IPS-18a (cell line): ENCODE measurements around the gene BTG2.

Source experiments
- H3K27ac ChIP-seq: one replicate; pipeline ENCODE4 v1.5.1; 2013; ENCODE audit warnings: low read length
- H3K27me3 ChIP-seq: one replicate; pipeline ENCODE4 v1.6.1; 2013; ENCODE audit warnings: mild to moderate bottlenecking, low read length; ENCODE audit not compliant: control insufficient read depth, insufficient read depth
- H3K36me3 ChIP-seq: one replicate; pipeline ENCODE4 v1.6.1; 2013; ENCODE audit warnings: low read depth, low read length; ENCODE audit not compliant: control insufficient read depth
- H3K4me1 ChIP-seq: one replicate; pipeline ENCODE4 v1.6.1; 2013; ENCODE audit warnings: low read depth, low read length; ENCODE audit not compliant: control insufficient read depth
- H3K4me3 ChIP-seq: one replicate; pipeline ENCODE4 v1.5.1; 2013; ENCODE audit warnings: low read length
- H3K9ac ChIP-seq: one replicate; pipeline ENCODE4 v1.6.1; 2013; ENCODE audit warnings: mild to moderate bottlenecking, low read length, moderate library complexity
- H3K9me3 ChIP-seq: one replicate; pipeline ENCODE4 v1.6.1; 2013; ENCODE audit warnings: low read depth, low read length; ENCODE audit not compliant: control insufficient read depth

BTG2 gene

DNA sequence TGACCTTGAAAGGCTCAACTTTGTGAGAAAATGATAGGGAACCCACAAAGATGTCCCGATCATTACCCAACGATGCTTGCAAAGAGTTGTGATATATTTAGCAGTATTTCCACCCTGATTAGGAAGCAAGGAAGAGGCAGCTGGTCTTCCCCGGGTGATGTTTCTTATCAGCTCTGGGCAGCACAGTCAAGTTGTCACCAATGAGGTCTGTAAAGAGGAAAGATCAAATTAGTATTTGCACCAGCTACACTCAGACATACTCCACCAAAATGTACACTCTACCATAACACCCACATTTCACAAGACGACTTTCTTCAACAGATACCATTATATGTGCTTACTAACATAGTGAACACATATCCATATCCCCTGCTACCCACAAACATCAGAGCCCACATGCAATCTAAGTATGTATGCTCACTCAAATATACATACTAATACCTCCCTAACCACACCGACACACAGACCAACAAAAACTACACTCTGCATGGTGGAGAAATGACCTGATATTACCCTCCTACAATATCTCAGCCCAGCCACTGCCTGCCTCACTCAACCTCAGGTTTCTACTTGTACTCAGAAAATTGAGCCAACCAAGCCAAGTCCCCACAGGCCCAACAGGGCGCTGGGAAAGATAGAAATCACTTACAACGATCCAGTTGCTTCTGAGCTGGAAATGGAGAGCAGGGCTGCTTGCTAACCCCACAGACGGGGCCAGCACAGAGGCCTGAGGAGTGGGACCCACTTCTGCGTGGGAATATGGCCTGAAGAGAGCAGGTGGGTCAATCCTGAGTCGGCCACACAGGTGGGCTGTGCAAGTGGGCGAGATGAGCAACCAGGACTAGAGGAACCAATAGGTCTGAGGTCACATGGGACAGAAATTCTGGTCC lies 4.6 kb upstream of the BTG2 start:
- Histone ChIP-seq H3K36me3 (no peaks in the 10 kb centered on the region), H3K4me3 (no peak overlapping the region), H3K27me3 (peaks cover 48% of the 10 kb centered on the region), H3K9me3 (no peaks in the 10 kb centered on the region), H3K4me1 (peaks cover 5% of the 10 kb centered on the region), H3K27ac (no peak overlapping the region), H3K9ac (no peak overlapping the region)

GRCh38 chr1:203301331-203301668 lies 4.0 kb upstream of the BTG2 start:
- Histone ChIP-seq H3K9ac (no peak overlapping the region), H3K27me3 (peaks cover 54% of the 10 kb centered on the region), H3K36me3 (no peaks in the 10 kb centered on the region), H3K4me1 (peaks cover 9% of the 10 kb centered on the region), H3K27ac (no peak overlapping the region), H3K9me3 (no peaks in the 10 kb centered on the region), H3K4me3 (no peak overlapping the region)

- H3K4me3 ChIP-seq, result no peak overlapping the region
- H3K27ac ChIP-seq, result no peak overlapping the region
- H3K9me3 ChIP-seq, result no peaks in the 10 kb centered on the region
- no peaks in the 10 kb centered on the region for H3K36me3 ChIP-seq
- H3K9ac ChIP-seq, result no peak overlapping the region
- H3K4me1 ChIP-seq, result peaks cover 19% of the 10 kb centered on the region
- H3K27me3 ChIP-seq, result peaks cover 66% of the 10 kb centered on the region
These were observed 2.9 kb upstream of the BTG2 start for GRCh38 chr1:203302456-203302855.

GRCh38 chr1:203302894-203303293 lies 2.4 kb upstream of the BTG2 start:
- Histone ChIP-seq H3K9ac (no peak overlapping the region), H3K27ac (no peak overlapping the region), H3K9me3 (no peaks in the 10 kb centered on the region), H3K4me1 (peaks cover 24% of the 10 kb centered on the region), H3K4me3 (no peak overlapping the region), H3K27me3 (peaks cover 70% of the 10 kb centered on the region), H3K36me3 (no peaks in the 10 kb centered on the region)

- peaks cover 86% of the 10 kb centered on the region for H3K27me3 ChIP-seq
- H3K9ac ChIP-seq, result peak overlapping the region; percentile 63
- no peaks in the 10 kb centered on the region for H3K9me3 ChIP-seq
- H3K27ac ChIP-seq, result no peak overlapping the region
- H3K4me1 ChIP-seq, result peaks cover 37% of the 10 kb centered on the region
- peak overlapping the region; percentile 60 for H3K4me3 ChIP-seq
- H3K36me3 ChIP-seq, result no peaks in the 10 kb centered on the region
These were observed 864 bp upstream of the BTG2 start for GRCh38 chr1:203304391-203304918.

GRCh38 chr1:203305809-203306088 lies 430 bp downstream of the BTG2 start:
- Histone ChIP-seq H3K4me1 (peaks cover 37% of the 10 kb centered on the region), H3K27ac (no peak overlapping the region), H3K36me3 (no peaks in the 10 kb centered on the region), H3K4me3 (peak overlapping the region; percentile 73), H3K27me3 (peaks cover 91% of the 10 kb centered on the region), H3K9ac (peak overlapping the region; percentile 63), H3K9me3 (no peaks in the 10 kb centered on the region)

GRCh38 chr1:203306089-203306964 lies 1.0 kb downstream of the BTG2 start:
- no peaks in the 10 kb centered on the region for H3K36me3 ChIP-seq
- H3K4me1 ChIP-seq, result peaks cover 37% of the 10 kb centered on the region
- peak overlapping the region; percentile 63 for H3K9ac ChIP-seq
- H3K9me3 ChIP-seq, result no peaks in the 10 kb centered on the region
- peaks cover 91% of the 10 kb centered on the region for H3K27me3 ChIP-seq
- peak overlapping the region; percentile 73 for H3K4me3 ChIP-seq
- no peak overlapping the region for H3K27ac ChIP-seq

GRCh38 chr1:203306965-203307541 lies 1.7 kb downstream of the BTG2 start:
- H3K4me3 ChIP-seq, result peak overlapping the region; percentile 73
- no peak overlapping the region for H3K9ac ChIP-seq
- H3K27me3 ChIP-seq, result peaks cover 97% of the 10 kb centered on the region
- H3K9me3 ChIP-seq, result no peaks in the 10 kb centered on the region
- peaks cover 37% of the 10 kb centered on the region for H3K4me1 ChIP-seq
- no peak overlapping the region for H3K27ac ChIP-seq
- no peaks in the 10 kb centered on the region for H3K36me3 ChIP-seq

DNA sequence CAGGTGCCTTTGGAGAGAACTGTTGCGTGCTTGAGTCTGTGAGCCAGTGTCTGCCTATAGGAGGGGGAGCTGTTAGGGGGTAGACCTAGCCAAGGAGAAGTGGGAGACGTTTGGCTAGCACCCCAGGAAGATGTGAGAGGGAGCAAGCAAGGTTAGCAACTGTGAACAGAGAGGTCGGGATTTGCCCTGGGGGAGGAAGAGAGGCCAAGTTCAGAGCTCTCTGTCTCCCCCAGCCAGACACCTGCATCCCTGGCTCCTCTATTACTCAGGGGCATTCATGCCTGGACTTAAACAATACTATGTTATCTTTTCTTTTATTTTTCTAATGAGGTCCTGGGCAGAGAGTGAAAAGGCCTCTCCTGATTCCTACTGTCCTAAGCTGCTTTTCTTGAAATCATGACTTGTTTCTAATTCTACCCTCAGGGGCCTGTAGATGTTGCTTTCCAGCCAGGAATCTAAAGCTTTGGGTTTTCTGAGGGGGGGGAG lies 2.4 kb downstream of the BTG2 start:
- Histone ChIP-seq H3K4me1 (peaks cover 37% of the 10 kb centered on the region), H3K27me3 (peaks cover 91% of the 10 kb centered on the region), H3K9me3 (no peaks in the 10 kb centered on the region), H3K4me3 (peak overlapping the region; percentile 48), H3K36me3 (no peaks in the 10 kb centered on the region), H3K27ac (no peak overlapping the region), H3K9ac (no peak overlapping the region)

DNA sequence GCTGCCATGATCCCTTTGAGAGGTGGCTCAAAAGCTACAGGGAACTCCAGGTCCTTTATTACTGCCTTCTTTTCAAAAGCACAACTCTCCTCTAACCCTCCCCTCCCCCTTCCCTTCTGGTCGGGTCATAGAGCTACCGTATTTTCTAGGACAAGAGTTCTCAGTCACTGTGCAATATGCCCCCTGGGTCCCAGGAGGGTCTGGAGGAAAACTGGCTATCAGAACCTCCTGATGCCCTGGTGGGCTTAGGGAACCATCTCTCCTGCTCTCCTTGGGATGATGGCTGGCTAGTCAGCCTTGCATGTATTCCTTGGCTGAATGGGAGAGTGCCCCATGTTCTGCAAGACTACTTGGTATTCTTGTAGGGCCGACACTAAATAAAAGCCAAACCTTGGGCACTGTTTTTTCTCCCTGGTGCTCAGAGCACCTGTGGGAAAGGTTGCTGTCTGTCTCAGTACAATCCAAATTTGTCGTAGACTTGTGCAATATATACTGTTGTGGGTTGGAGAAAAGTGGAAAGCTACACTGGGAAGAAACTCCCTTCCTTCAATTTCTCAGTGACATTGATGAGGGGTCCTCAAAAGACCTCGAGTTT lies 3.1 kb downstream of the BTG2 start:
- no peaks in the 10 kb centered on the region for H3K36me3 ChIP-seq

DNA sequence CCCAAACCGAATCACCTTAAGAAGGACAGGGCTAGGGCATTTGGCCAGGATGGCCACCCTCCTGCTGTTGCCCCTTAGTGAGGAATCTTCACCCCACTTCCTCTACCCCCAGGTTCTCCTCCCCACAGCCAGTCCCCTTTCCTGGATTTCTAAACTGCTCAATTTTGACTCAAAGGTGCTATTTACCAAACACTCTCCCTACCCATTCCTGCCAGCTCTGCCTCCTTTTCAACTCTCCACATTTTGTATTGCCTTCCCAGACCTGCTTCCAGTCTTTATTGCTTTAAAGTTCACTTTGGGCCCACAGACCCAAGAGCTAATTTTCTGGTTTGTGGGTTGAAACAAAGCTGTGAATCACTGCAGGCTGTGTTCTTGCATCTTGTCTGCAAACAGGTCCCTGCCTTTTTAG lies 3.6 kb downstream of the BTG2 start:
- H3K4me1 ChIP-seq, result peaks cover 37% of the 10 kb centered on the region

More for the DNA sequence above, 3.1 kb downstream of the BTG2 start:
- Histone ChIP-seq H3K4me3 (peak overlapping the region; percentile 48), H3K27ac (no peak overlapping the region), H3K4me1 (peaks cover 37% of the 10 kb centered on the region), H3K9me3 (no peaks in the 10 kb centered on the region), H3K27me3 (peaks cover 84% of the 10 kb centered on the region), H3K9ac (no peak overlapping the region)

More for the DNA sequence above, 3.6 kb downstream of the BTG2 start:
- no peaks in the 10 kb centered on the region for H3K36me3 ChIP-seq
- no peak overlapping the region for H3K9ac ChIP-seq
- H3K27me3 ChIP-seq, result peaks cover 79% of the 10 kb centered on the region
- H3K27ac ChIP-seq, result no peak overlapping the region
- no peak overlapping the region for H3K4me3 ChIP-seq
- no peaks in the 10 kb centered on the region for H3K9me3 ChIP-seq
